HCT116 (cell line): ENCODE data around the gene PATL2.

Experiments
- ATF3 ChIP-seq: IDR thresholded peaks from 2 replicates; pipeline ENCODE4 v1.6.1; 2012
- CTCF ChIP-seq, 3 experiments: fragments of 200-600 bp in 1 of 3; sonication (generic) in 1 of 3; IDR thresholded peaks in 2 of 3; conservative IDR thresholded peaks in 1 of 3; 2 replicates each; pipeline ENCODE4 v1.5.1; 2012 to 2017; ENCODE audit warnings: low read depth in 2 of 3, low read length in 2 of 3, antibody characterized with exemption in 1 of 3, borderline replicate concordance in 1 of 3, control low read depth in 1 of 3, mild to moderate bottlenecking in 1 of 3, mixed read lengths in 1 of 3, mixed run types in 1 of 3, moderate library complexity in 1 of 3; ENCODE audit not compliant: insufficient read depth in 1 of 3
- ELF1 ChIP-seq: IDR thresholded peaks from 2 replicates; pipeline ENCODE4 v1.6.1; 2012; ENCODE audit warnings: low read depth, borderline replicate concordance
- EZH2 ChIP-seq: fragments of 200-600 bp; sonication (generic); IDR thresholded peaks from 2 replicates; pipeline ENCODE4 v1.6.1; 2017; ENCODE audit warnings: antibody characterized with exemption, mixed run types
- EZH2phosphoT487 ChIP-seq: fragments of 200-600 bp; IDR thresholded peaks from 2 replicates; pipeline ENCODE4 v1.6.1; 2018; ENCODE audit warnings: antibody characterized with exemption, borderline replicate concordance
- FOSL1 ChIP-seq: IDR thresholded peaks from 2 replicates; pipeline ENCODE4 v1.6.1; 2012; ENCODE audit warnings: low read depth
- MAX ChIP-seq: IDR thresholded peaks from 2 replicates; pipeline ENCODE4 v1.6.1; 2012
- POLR2A ChIP-seq: IDR thresholded peaks from 2 replicates; pipeline ENCODE4 v1.7.0; 2011; ENCODE audit warnings: borderline replicate concordance; ENCODE audit not compliant: insufficient read depth, insufficient read length; ENCODE audit errors: extremely low read depth
- RAD21 ChIP-seq: IDR thresholded peaks from 2 replicates; pipeline ENCODE4 v1.6.1; 2012; ENCODE audit warnings: low read depth, mild to moderate bottlenecking
- SIN3A ChIP-seq: IDR thresholded peaks from 2 replicates; pipeline ENCODE4 v1.6.1; 2012; ENCODE audit warnings: low read depth
- SP1 ChIP-seq: IDR thresholded peaks from 2 replicates; pipeline ENCODE4 v1.6.1; 2012; ENCODE audit warnings: low read depth
- SRF ChIP-seq: IDR thresholded peaks from 2 replicates; pipeline ENCODE4 v1.6.1; 2012; ENCODE audit warnings: low read depth
- ZNF274 ChIP-seq: fragments of 200-500 bp; sonication (Bioruptor generic); IDR thresholded peaks from 2 replicates; pipeline ENCODE4 v1.6.1; 2014; ENCODE audit warnings: mild to moderate bottlenecking, low read depth, low read length, inconsistent platforms
- TF ChIP-seq, protein P1 (sequence below): IDR thresholded peaks from 2 replicates; pipeline ENCODE4 v1.6.1; 2011; ENCODE audit warnings: mild to moderate bottlenecking, low read length, moderate library complexity; ENCODE audit not compliant: insufficient replicate concordance; ENCODE audit errors: extremely low read depth

DNA sequence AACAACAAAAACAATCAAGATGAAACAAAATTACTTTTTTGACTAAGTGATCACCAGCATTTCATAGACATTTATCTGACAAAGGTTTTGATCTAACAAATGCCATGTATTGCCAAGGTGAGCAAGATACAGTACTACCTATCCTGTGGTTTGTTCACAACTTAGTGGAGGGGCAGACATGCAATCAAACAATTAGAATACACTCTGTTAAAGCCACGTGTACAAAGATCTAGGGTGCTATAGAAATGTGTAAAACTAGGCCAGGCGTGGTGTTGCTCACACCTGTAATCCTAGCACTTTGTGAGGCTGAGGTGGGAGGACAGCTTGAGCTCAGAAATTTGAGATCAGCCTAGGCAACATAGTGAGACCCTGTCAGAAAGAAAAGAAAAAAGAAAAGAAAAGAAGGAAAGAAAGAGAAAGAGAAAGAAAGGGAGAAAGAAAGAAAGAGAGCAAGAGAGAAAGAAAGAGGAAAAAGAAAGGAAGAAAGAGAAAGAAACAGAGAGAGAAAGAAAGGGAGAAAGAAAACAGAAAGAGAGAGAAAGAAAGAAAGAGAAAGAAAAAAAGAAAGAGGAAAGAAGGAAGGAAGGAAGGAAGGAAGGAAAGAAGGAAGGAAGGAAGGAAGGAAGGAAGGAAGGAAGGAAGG lies 23.8 kb upstream of the PATL2 start:
- TF ChIP-seq RAD21 (no peak), CTCF (IDR thresholded peaks at IDR 0.05 in 2 of 3, conservative IDR thresholded peaks at IDR 0.05 in 1 of 3; ENCODE audit: borderline replicate concordance in 1 of 3, insufficient read depth in 1 of 3, low read depth in 2 of 3, low read length in 2 of 3) (no peak), ELF1 (no peak), EZH2phosphoT487 (no peak), EZH2 (no peak), SRF (no peak), SP1 (no peak), POLR2A (no peak), SIN3A (no peak), ATF3 (no peak), ZNF274 (no peak), FOSL1 (no peak), MAX (no peak)
- TF ChIP-seq, protein P1, sequence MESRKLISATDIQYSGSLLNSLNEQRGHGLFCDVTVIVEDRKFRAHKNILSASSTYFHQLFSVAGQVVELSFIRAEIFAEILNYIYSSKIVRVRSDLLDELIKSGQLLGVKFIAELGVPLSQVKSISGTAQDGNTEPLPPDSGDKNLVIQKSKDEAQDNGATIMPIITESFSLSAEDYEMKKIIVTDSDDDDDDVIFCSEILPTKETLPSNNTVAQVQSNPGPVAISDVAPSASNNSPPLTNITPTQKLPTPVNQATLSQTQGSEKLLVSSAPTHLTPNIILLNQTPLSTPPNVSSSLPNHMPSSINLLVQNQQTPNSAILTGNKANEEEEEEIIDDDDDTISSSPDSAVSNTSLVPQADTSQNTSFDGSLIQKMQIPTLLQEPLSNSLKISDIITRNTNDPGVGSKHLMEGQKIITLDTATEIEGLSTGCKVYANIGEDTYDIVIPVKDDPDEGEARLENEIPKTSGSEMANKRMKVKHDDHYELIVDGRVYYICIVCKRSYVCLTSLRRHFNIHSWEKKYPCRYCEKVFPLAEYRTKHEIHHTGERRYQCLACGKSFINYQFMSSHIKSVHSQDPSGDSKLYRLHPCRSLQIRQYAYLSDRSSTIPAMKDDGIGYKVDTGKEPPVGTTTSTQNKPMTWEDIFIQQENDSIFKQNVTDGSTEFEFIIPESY: no peak
